ENCODE results near the gene OR2H2.

DNA sequence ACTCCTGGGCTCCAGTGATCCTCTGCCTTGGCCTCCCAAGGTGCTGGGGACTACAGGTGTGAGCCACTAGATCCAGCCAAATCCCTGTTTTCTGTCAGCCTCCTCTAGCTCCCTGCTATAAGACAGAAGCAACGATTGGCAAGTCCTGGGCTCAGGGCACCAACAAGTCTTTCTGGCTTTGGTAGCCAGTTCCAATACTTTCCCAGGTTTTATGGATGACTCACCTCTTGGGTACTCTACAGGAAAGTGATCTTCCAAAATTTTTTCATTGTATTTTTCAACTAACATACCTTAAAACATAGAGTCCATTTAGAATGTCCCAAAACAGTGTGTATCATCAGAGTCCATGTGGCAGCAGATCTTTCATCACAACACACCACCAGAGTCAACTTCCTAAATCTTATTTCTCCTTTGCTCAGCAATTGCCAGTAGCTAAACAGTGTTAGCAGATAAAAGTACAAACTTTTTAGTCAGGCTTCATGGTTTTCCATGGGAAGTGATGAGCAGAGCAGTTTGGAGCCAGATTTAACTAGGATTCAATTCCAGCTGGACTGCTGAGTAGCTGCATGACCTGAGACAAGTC is 34.7 kb downstream of the OR2H2 start:
- TF ChIP-seq, protein P1, sequence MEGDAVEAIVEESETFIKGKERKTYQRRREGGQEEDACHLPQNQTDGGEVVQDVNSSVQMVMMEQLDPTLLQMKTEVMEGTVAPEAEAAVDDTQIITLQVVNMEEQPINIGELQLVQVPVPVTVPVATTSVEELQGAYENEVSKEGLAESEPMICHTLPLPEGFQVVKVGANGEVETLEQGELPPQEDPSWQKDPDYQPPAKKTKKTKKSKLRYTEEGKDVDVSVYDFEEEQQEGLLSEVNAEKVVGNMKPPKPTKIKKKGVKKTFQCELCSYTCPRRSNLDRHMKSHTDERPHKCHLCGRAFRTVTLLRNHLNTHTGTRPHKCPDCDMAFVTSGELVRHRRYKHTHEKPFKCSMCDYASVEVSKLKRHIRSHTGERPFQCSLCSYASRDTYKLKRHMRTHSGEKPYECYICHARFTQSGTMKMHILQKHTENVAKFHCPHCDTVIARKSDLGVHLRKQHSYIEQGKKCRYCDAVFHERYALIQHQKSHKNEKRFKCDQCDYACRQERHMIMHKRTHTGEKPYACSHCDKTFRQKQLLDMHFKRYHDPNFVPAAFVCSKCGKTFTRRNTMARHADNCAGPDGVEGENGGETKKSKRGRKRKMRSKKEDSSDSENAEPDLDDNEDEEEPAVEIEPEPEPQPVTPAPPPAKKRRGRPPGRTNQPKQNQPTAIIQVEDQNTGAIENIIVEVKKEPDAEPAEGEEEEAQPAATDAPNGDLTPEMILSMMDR (IDR thresholded peaks at IDR 0.05; ENCODE audit: low read depth, low read length, poor library complexity, severe bottlenecking) = no peak
- no peak for TF ChIP-seq EZH2phosphoT487 (IDR thresholded peaks at IDR 0.05; ENCODE audit: borderline replicate concordance, low read length)
